Measurements from ENCODE around the gene NFATC2. TPM values are rescaled to one million over a fixed set of nuclear protein-coding genes. Genes with fewer than 3 reads are reported as not detected.

NFATC2 gene
- total RNA-seq, 1 donor from 2014 or later = 3.9 TPM

DNA sequence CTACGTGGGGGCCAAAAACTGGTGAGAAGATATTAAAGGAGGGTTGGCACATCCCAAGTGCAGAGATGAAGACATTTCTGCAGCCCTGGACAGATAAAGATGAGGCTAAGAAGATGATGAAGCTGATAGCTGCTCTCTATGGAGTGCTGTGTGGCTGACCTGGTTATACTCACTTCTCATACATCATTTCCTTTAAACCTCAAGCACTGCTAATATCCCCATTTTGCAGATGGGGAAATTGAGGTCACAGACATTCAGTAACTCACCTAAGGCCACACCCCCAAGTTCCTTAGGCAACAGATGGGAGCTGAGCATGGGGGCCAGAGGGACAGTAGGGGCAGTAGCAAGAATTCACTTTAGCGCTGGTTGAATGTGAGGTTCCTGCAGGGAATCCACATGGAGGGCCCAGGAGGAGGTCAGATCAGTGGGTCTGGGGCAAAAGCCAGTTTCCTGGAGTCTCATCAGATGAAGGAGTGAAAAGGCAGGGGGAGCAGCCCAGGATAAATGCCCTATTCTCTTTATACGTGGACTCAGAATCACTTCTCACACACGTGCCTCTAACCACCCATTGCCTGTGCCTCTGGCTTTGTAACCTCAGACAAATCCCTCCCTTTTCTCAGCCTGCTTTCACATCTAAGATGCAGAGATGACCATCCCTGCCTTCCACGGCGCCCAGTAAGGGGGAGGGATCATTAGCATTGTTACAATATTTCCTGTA is 125.8 kb downstream of the NFATC2 start:
- Mint-ChIP-seq H3K4me3 (ENCODE audit: unreplicated experiment) (no peak overlapping the region), H3K27me3 (ENCODE audit: low read depth, unreplicated experiment) (no peaks in the 10 kb centered on the region), H3K36me3 (ENCODE audit: low read depth, unreplicated experiment) (peaks cover 4% of the 10 kb centered on the region), H3K9me3 (ENCODE audit: unreplicated experiment) (no peaks in the 10 kb centered on the region), H3K4me1 (ENCODE audit: low read depth, unreplicated experiment) (peaks cover 11% of the 10 kb centered on the region), H3K27ac (ENCODE audit: unreplicated experiment) (no peak overlapping the region)
- Histone ChIP-seq H3K79me2 (ENCODE audit: insufficient read depth, low read length) (no peaks in the 10 kb centered on the region), H3K9ac (ENCODE audit: low read length) (no peak overlapping the region), H3K4me1 (ENCODE audit: insufficient read depth, low read length) (peaks cover 17% of the 10 kb centered on the region), H3K27ac (ENCODE audit: low read depth, low read length) (no peak overlapping the region), H3K4me3 (ENCODE audit: insufficient read depth, low read depth, low read length) (no peak overlapping the region), H4K20me1 (ENCODE audit: insufficient read depth, low read length) (no peaks in the 10 kb centered on the region), H3K27me3 (ENCODE audit: insufficient read depth, low read length) (no peaks in the 10 kb centered on the region), H3K4me2 (ENCODE audit: low read length) (no peak overlapping the region), H3K9me3 (ENCODE audit: insufficient read depth, low read depth, low read length) (no peaks in the 10 kb centered on the region), H3K36me3 (ENCODE audit: insufficient read depth, low read length) (no peaks in the 10 kb centered on the region), H2AFZ (ENCODE audit: low read depth, low read length) (no peak overlapping the region)
- TF ChIP-seq, protein P1, sequence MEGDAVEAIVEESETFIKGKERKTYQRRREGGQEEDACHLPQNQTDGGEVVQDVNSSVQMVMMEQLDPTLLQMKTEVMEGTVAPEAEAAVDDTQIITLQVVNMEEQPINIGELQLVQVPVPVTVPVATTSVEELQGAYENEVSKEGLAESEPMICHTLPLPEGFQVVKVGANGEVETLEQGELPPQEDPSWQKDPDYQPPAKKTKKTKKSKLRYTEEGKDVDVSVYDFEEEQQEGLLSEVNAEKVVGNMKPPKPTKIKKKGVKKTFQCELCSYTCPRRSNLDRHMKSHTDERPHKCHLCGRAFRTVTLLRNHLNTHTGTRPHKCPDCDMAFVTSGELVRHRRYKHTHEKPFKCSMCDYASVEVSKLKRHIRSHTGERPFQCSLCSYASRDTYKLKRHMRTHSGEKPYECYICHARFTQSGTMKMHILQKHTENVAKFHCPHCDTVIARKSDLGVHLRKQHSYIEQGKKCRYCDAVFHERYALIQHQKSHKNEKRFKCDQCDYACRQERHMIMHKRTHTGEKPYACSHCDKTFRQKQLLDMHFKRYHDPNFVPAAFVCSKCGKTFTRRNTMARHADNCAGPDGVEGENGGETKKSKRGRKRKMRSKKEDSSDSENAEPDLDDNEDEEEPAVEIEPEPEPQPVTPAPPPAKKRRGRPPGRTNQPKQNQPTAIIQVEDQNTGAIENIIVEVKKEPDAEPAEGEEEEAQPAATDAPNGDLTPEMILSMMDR (IDR thresholded peaks at IDR 0.05; ENCODE audit: insufficient read depth, low read depth, low read length) = no peak
- TF ChIP-seq EZH2 (IDR thresholded peaks at IDR 0.05; ENCODE audit: insufficient read depth, low read length) = no peak
- DNase-seq (ENCODE audit: low read depth) = no peak
- no peak for FAIRE-seq

DNA sequence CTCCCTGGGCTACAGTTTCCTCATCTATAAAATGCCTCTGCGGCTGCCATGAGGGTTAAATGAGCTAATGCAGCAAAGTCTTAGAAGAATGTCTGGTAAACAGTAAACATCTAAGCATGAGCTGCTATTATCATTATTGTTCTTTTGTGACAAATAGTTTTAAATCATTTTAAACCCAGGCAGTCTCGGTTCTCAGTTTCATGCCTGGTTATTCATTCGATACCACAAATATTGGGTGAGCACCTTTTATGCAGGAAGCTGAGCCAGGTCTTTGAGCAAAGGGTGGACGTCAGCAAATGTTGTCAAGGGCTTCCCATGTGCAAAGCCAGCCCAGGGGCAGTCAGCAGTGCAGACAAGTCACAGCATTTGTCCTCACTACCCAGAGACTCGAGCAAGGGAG is 128.7 kb downstream of the NFATC2 start:
- Histone ChIP-seq H3K4me3 (ENCODE audit: insufficient read depth, low read depth, low read length) (no peak overlapping the region), H3K27ac (ENCODE audit: low read depth, low read length) (no peak overlapping the region), H3K9me3 (ENCODE audit: insufficient read depth, low read depth, low read length) (no peaks in the 10 kb centered on the region), H2AFZ (ENCODE audit: low read depth, low read length) (no peak overlapping the region), H3K9ac (ENCODE audit: low read length) (no peak overlapping the region), H4K20me1 (ENCODE audit: insufficient read depth, low read length) (no peaks in the 10 kb centered on the region), H3K79me2 (ENCODE audit: insufficient read depth, low read length) (no peaks in the 10 kb centered on the region), H3K4me2 (ENCODE audit: low read length) (no peak overlapping the region), H3K36me3 (ENCODE audit: insufficient read depth, low read length) (no peaks in the 10 kb centered on the region), H3K4me1 (ENCODE audit: insufficient read depth, low read length) (peaks cover 13% of the 10 kb centered on the region), H3K27me3 (ENCODE audit: insufficient read depth, low read length) (no peaks in the 10 kb centered on the region)
- Mint-ChIP-seq H3K36me3 (ENCODE audit: low read depth, unreplicated experiment) (peaks cover 11% of the 10 kb centered on the region), H3K9me3 (ENCODE audit: unreplicated experiment) (no peaks in the 10 kb centered on the region), H3K27me3 (ENCODE audit: low read depth, unreplicated experiment) (no peaks in the 10 kb centered on the region), H3K4me1 (ENCODE audit: low read depth, unreplicated experiment) (peaks cover 7% of the 10 kb centered on the region), H3K4me3 (ENCODE audit: unreplicated experiment) (no peak overlapping the region), H3K27ac (ENCODE audit: unreplicated experiment) (no peak overlapping the region)
- DNase-seq (ENCODE audit: low read depth) (no peak), FAIRE-seq (no peak)
- TF ChIP-seq, protein P1 (IDR thresholded peaks at IDR 0.05; ENCODE audit: insufficient read depth, low read depth, low read length) = no peak
- TF ChIP-seq EZH2 (IDR thresholded peaks at IDR 0.05; ENCODE audit: insufficient read depth, low read length) = no peak

DNA sequence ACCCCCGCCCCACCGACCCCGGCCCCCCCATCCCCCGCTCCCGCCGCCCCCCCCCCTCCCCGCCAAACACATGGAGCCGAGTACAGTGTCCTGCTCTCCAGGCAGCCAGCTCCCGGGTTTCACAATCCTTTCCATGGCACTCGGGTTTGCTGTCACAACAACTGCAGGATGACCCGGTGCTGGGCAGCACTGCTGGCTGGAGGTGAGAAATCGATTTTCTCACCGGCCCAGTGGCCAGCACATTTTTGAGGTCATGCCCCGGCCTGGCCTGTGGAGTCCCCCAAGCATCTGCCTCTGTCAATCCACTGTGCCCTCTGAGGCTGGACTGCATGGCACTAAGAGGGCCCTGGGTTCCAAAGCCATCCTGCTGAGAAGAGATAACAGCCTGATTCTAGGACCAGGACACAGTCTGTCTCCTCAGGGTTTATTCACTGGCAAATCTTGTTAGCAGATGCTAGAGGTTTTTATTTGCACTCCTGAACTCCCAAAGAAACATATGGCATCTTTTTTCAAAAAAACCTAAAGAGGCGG is 129.5 kb downstream of the NFATC2 start:
- no peak overlapping the region for H3K4me2 ChIP-seq (ENCODE audit: low read length)
- TF ChIP-seq EZH2 (IDR thresholded peaks at IDR 0.05; ENCODE audit: insufficient read depth, low read length) = no peak
- TF ChIP-seq, protein P1 (IDR thresholded peaks at IDR 0.05; ENCODE audit: insufficient read depth, low read depth, low read length) = no peak
- peaks cover 13% of the 10 kb centered on the region for H3K36me3 Mint-ChIP-seq (ENCODE audit: low read depth, unreplicated experiment)
- peaks cover 5% of the 10 kb centered on the region for H3K36me3 ChIP-seq (ENCODE audit: insufficient read depth, low read length)
- FAIRE-seq = no peak
- H3K27ac Mint-ChIP-seq (ENCODE audit: unreplicated experiment) = no peak overlapping the region
- H3K9me3 Mint-ChIP-seq (ENCODE audit: unreplicated experiment) = no peaks in the 10 kb centered on the region
- peak overlapping the region; percentile 7 for H3K9ac ChIP-seq (ENCODE audit: low read length)
- H3K4me3 ChIP-seq (ENCODE audit: insufficient read depth, low read depth, low read length) = no peak overlapping the region
- no peak for DNase-seq (ENCODE audit: low read depth)
- no peaks in the 10 kb centered on the region for H3K9me3 ChIP-seq (ENCODE audit: insufficient read depth, low read depth, low read length)
- no peaks in the 10 kb centered on the region for H4K20me1 ChIP-seq (ENCODE audit: insufficient read depth, low read length)
- H3K4me3 Mint-ChIP-seq (ENCODE audit: unreplicated experiment) = no peak overlapping the region
- H2AFZ ChIP-seq (ENCODE audit: low read depth, low read length) = no peak overlapping the region
- H3K4me1 ChIP-seq (ENCODE audit: insufficient read depth, low read length) = peaks cover 13% of the 10 kb centered on the region
- H3K79me2 ChIP-seq (ENCODE audit: insufficient read depth, low read length) = no peaks in the 10 kb centered on the region
- H3K4me1 Mint-ChIP-seq (ENCODE audit: low read depth, unreplicated experiment) = peaks cover 7% of the 10 kb centered on the region
- no peaks in the 10 kb centered on the region for H3K27me3 Mint-ChIP-seq (ENCODE audit: low read depth, unreplicated experiment)
- no peaks in the 10 kb centered on the region for H3K27me3 ChIP-seq (ENCODE audit: insufficient read depth, low read length)
- H3K27ac ChIP-seq (ENCODE audit: low read depth, low read length) = no peak overlapping the region

Measured in astrocyte (in vitro differentiated cells and primary cell).